ENCODE results near the gene ZYG11B. TPM values are rescaled to one million over a fixed set of nuclear protein-coding genes. Genes with fewer than 3 reads are reported as not detected.
"Not testable (repeated sequence)": the region's sequence is repeated elsewhere in the genome, so short reads cannot be mapped to it uniquely, and the experiment has no call there.

The ZYG11B gene
- total RNA-seq, 1 donor from 2014 or later: 68.4 TPM

DNA sequence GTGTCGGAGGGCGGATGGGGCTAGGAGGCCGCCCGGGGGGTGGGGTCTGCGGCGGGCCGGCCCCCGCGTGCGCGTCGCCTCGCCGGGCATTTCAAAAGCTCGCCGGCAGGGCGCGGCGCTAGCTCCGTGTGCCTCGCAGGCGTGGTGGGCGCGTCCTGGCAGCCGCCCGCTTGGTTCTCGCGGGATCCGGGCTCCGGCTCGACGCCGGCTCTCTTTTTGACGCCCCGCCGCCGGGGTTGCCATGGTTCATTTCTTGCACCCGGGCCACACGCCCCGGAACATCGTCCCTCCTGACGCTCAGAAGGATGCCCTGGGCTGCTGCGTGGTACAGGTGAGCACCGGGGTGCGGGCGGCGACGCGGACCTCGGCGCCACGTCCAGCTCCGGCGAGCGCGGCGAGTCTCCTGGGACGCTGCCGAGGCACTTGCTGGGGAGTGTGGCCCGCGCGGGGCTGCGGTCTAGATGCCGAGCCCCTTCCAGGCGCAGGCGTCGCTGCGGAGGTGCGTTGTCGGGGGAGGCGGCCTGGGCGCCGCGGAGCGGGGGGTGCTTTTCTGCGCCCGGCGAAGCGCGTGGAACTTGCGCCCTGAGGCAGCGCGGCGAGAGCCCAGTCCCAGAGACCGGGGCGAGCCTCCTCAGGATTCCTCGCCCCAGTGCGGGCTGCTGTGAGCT lies 116.5 kb downstream of the ZYG11B start, which contains the start of gene ZYG11A:
TSS of gene ZYG11A (plus strand) at position 118 of the 668 bp plus-strand sequence. CDS start at position 242, 124 bp downstream.
- peak; percentile 47 for DNase-seq (ENCODE audit: low spot score)

DNA sequence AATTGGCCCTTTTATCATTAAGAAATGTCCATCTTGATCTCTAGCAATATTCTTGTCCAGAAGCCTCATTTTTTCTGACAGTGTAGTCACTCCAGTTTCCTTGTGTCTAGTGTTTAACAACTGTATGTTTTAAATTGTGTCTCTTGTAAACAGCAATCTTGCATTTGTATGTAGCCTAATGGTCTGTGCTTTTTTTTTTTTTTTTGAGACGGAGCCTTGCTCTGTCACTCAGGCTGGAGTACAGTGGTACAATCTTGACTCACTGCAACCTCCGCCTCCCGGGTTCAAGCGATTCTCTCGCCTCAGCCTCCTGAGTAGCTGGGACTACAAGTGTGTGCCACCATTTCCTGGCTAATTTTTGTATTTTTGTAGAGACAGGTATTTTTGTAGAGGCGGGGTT lies 118.9 kb downstream of the ZYG11B start:
- not testable (repeated sequence) for DNase-seq (ENCODE audit: low spot score)

DNA sequence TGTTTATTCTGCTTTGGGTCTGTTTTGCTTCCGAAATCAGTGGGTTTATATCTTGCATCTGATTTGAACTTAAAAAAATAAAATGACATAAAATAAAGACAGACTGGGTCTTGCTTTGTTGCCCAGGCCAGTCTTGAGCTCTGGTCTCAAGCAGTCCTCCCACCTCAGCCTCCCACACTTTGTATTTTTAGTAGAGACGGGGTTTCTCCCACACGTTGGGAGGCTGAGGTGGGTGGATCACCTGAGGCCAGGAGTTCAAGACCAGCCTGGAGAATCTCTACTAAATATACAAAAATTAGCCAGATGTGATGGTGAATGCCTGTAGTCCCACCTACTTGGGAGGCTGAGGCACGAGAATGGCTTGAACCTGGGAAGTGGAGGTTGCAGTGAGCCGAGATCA lies 122.2 kb downstream of the ZYG11B start:
- DNase-seq (ENCODE audit: low spot score): no peak

DNA sequence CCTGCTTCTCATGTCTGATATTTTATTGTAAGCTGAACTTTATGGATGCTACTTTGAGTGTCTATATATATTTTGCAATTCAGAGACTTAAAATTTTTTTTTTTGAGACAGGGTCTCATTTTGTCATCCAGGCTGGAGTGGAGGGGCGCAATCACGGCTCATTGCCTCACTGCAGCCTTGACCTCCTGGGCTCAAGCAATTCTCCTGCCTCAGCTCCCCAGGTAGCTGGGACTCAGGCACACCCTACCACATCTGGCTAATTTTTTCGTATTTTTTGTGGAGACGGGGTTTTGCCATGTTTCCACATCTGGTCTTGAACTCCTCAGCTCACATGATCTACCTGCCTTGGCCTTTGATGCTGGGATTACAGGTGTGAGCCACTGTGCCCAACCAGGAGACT lies 124.7 kb downstream of the ZYG11B start:
- DNase-seq (ENCODE audit: low spot score): no peak

DNA sequence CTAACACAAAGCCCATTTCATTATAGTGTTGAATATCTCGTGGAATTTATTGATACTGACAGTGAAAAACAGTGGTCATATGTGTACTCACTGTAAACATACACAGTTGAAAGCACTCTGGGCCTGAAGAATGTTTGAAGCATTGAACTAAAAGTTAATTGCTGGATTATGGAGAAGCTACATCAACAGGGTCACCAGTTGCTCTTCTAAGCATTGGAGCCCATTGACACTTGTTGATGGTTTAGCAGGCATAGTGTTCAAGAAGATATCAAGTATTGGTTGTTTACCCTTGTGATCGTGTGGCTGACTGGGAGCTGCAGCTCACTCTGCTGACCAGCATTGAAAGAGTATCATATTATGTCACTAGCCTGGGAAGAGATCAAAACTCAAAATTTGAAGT lies 126.6 kb downstream of the ZYG11B start:
- DNase-seq (ENCODE audit: low spot score): no peak

DNA sequence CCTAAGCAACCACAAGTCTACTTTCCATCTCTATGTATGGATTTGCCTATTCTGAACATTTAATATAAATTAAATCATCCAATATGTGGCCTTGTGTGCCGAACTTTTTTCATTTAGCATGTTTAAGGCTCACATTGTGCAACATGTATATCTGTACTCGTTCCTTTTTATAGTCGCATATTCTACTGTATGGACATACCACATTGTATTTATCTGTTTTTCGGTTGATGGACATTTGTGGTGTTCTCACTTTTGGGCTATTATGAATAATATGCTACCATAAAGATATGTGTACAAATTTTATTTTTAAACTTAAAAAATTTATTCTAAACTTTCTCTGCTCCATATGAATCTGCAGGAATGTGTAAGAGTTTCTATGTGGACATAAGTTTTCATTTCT lies 129.3 kb downstream of the ZYG11B start:
- DNase-seq (ENCODE audit: low spot score): no peak

DNA sequence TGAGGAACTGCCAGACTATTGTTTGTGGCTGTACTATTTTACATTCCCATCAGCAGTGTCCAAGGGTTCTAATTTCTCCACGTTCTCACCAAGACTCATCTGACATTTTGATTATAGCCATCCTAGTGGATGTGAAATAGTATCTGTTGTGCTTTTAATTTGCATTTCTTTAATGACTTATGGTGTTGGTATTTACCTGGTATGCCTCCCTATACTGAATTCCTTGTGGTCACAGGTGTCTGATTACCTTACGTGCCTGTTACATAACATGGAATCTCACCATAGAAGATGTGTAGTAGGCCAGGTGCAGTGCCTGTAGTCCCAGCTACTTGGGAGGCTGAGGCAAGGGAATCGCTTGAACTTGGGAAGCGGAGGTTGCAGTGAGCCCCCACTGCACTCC lies 129.8 kb downstream of the ZYG11B start:
- no peak for DNase-seq (ENCODE audit: low spot score)

DNA sequence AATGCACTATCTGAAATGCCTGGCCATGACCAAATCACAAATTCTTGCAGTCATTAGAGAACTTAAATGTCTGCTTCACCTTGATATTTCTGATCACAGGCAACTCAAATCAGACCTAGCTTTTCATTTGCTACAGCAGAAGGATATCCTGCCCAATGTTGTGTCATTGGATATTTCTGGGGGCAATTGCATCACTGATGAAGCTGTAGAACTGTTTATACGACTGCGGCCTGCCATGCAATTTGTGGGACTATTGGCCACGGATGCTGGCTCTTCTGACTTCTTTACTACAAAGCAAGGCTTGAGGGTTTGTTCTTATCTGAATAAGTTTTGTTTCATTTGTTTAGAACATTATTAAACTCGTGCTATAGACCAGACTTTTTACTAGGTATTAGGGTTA lies 131.2 kb downstream of the ZYG11B start:
- no peak for DNase-seq (ENCODE audit: low spot score)

DNA sequence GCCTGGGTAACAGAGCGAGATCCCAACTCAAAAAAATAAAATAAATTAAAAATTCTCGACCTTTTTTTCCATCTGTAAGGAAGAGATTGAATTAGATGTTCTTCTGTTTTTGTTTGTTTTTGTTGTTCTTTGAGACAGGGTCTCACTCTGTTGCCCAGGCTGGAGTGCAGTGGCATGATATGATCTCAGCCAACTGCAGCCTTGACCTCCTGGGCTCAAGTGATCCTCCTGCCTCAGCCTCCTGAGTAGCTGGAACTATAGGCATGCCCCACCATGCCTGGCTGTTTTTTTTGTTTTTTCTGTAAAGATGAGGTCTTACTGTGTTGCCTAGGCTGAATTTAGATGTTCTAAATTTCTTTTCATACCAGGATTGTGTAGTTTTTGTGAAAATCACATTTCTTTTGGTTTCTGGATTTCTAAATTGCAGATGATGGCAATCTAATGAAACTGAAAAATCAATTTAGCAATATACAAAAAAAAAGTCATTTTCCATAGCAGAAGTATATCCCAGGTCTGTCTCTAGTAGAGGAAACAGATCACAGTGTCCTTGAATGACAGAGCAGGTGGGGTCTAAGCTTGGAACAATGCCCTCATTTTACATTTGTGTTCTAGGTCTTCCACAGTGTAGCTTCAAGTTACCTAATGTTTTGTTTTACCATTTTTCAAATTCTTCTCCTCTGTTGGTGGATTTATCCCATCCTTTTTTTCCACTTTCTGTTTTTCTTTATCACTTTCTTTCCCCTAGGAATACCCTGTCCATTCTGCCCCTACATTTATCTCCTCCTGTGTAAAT lies 136.6 kb downstream of the ZYG11B start:
- DNase-seq (ENCODE audit: low spot score): no peak

DNA sequence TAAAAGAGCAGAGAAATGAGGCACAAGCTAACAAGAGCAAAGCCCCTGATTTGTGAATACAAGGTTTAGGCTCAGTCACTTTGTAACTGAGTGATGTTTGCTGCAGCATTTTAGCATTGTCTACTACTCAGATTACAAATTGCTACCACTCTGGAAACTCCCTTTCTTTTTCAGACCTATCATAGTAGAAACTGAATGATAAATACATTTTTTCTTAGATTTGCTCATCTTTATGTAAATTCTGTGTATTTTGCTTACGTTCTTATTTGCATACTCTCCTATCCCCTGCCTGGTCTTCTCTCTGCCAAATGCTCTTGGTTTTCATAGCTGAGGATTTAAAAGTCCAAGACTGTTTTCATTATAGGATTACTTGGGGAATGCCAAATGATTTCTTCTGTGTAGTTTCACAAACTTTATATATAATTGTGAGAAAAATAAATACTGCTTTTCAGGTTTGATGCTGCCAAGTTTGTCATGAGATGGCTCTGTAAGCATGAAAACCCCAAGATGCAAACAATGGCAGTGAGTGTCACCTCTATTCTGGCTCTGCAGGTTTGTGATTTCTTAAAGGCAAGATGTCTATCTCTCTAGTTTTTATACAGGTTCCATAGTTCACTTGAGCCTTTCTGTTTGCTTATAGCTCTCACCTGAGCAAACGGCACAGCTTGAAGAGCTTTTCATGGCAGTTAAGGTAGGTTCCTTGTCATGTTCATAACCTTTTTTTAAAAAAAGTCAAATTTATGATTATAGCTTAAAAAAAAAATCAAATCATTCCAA lies 141.0 kb downstream of the ZYG11B start:
- DNase-seq (ENCODE audit: low spot score): peak; percentile 64

DNA sequence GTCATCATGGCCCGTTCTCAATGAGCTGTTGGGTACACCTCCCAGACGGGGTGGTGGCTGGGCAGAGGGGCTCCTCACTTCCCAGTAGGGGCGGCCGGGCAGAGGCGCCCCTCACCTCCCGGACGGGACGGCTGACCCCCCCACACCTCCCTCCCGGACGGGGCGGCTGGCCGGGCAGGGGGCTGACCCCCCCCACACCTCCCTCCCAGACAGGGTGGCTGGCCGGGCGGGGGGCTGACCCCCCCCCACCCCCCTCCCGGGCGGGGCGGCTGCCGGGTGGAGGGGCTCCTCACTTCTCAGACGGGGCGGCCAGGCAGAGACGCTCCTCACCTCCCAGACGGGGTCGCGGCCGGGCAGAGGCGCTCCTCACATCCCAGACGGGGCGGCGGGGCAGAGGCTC lies 143.5 kb downstream of the ZYG11B start:
- not testable (repeated sequence) for DNase-seq (ENCODE audit: low spot score)

DNA sequence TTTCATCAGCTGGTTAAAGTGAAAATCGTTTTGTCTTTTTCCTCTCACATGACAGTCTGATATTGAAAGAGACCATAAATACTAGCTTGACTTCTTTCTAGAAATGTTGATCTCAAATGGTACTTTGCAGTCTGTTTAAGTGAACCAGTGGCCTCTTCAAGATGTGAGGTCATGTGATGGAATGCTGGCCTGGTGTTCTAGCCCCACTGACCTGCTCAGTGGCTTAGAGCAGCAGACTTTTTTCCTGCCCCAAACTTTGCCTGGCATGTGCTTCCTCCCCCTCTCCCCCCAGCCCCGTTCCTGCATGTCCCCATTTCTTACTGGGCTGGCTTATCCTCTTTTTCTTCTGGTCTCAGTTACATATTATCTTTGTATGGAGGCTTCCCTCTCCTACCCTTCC lies 150.6 kb downstream of the ZYG11B start:
- DNase-seq (ENCODE audit: low spot score): no peak

Other genes with a start within 250 kb of the ZYG11B start
- 87.4 TPM for gene TUT4, start 173.4 kb upstream of the ZYG11B start, total RNA-seq (ENCODE audit: insufficient read depth, low replicate concordance)
- gene GPX7, start 124.1 kb upstream of the ZYG11B start, total RNA-seq (ENCODE audit: insufficient read depth, low replicate concordance): 96.8 TPM
- 2.2 TPM for gene SHISAL2A, start 93.3 kb upstream of the ZYG11B start, total RNA-seq (ENCODE audit: insufficient read depth, low replicate concordance)
- 9.4 TPM for gene COA7, start 28.1 kb upstream of the ZYG11B start, total RNA-seq (ENCODE audit: insufficient read depth, low replicate concordance)
- 0.48 TPM for gene ZYG11A, start 116.3 kb downstream of the ZYG11B start, total RNA-seq (ENCODE audit: insufficient read depth, low replicate concordance)
- 25.8 TPM for gene ECHDC2, start 195.3 kb downstream of the ZYG11B start, total RNA-seq (ENCODE audit: insufficient read depth, low replicate concordance)
- gene SCP2, start 200.8 kb downstream of the ZYG11B start, total RNA-seq (ENCODE audit: insufficient read depth, low replicate concordance): 120 TPM